ENCODE results near the gene PLA2G4E.

- TF ChIP-seq CTCF (IDR thresholded peaks at IDR 0.05) (no peak), POLR2A (IDR thresholded peaks at IDR 0.05; ENCODE audit: low read depth) (no peak), EP300 (IDR thresholded peaks at IDR 0.05) (no peak)
Observed at GRCh38 chr15:42021593-42021992, 751 bp upstream of the PLA2G4E start.

Measured in esophagus muscularis mucosa (tissue), 4 donors.